HEK293 (cell line): ENCODE results near the gene CBLN1.

Experiments used
- CTCF ChIA-PET: fragments of 350-600 bp; formaldehyde crosslinking; extraction: SDS; loops from one replicate; lab custom pipeline; 2021; ENCODE audit warnings: antibody characterized with exemption; lab: Yijun Ruan, JAX
- POLR2A ChIA-PET: fragments of 300-600 bp; formaldehyde crosslinking; extraction: SDS; loops from one replicate; lab custom pipeline; 2020; ENCODE audit warnings: antibody characterized with exemption, inconsistent platforms; lab: Yijun Ruan, JAX
- H3K27ac ChIP-seq: fragments of 200-500 bp; sonication (Bioruptor generic); 2 replicates; pipeline ENCODE4 v1.5.1; 2014; ENCODE audit warnings: low read depth, low read length, control low read depth, inconsistent platforms; ENCODE audit errors: extremely low read depth
- H3K36me3 ChIP-seq, 2 experiments: fragments of 200-500 bp in 1 of 2; sonication (Bioruptor generic) in 1 of 2; 1 replicate in 1 of 2; 2 replicates in 1 of 2; pipeline ENCODE4 v1.5.1; 2014 to 2017; ENCODE audit warnings: inconsistent platforms in 2 of 2, low read length in 2 of 2; ENCODE audit not compliant: control insufficient read depth in 2 of 2, insufficient read depth in 1 of 2
- H3K4me1 ChIP-seq: fragments of 200-500 bp; sonication (Bioruptor generic); 2 replicates; pipeline ENCODE4 v1.5.1; 2014; ENCODE audit warnings: mild to moderate bottlenecking, low read length, inconsistent platforms; ENCODE audit not compliant: control insufficient read depth, insufficient read depth
- H3K4me3 ChIP-seq: 2 replicates; pipeline ENCODE4 v1.5.1; 2011; ENCODE audit warnings: low read depth, mild to moderate bottlenecking, control low read depth, low read length, moderate library complexity
- H3K9me3 ChIP-seq: fragments of 200-500 bp; sonication (Bioruptor generic); 2 replicates; pipeline ENCODE4 v1.5.1; 2014; ENCODE audit warnings: low read depth, low read length, inconsistent platforms; ENCODE audit not compliant: control insufficient read depth, insufficient read depth
- GLIS1 ChIP-seq: fragments of 450-650 bp; formaldehyde crosslinking; IDR thresholded peaks from 2 replicates; pipeline ENCODE4 v1.5.1; 2016; ENCODE audit warnings: missing biosample characterization, missing genetic modification characterization
- HOXD13 ChIP-seq: sonication (generic); formaldehyde crosslinking; IDR thresholded peaks from 2 replicates; pipeline ENCODE4 v1.8.0; 2022; ENCODE audit warnings: missing genetic modification reagents, borderline replicate concordance
- OSR2 ChIP-seq: fragments of 450-650 bp; formaldehyde crosslinking; IDR thresholded peaks from 2 replicates; pipeline ENCODE4 v1.5.1; 2016; ENCODE audit warnings: missing biosample characterization, missing genetic modification characterization
- PATZ1 ChIP-seq: fragments of 450-650 bp; formaldehyde crosslinking; IDR thresholded peaks from 2 replicates; pipeline ENCODE4 v1.5.1; 2016; ENCODE audit warnings: missing biosample characterization, missing genetic modification characterization
- PBX3 ChIP-seq: sonication (generic); formaldehyde crosslinking; IDR thresholded peaks from 2 replicates; pipeline ENCODE4 v1.8.1; 2022; ENCODE audit warnings: mild to moderate bottlenecking, moderate library complexity, missing genetic modification reagents
- SALL2 ChIP-seq: fragments of 450-650 bp; formaldehyde crosslinking; IDR thresholded peaks from 2 replicates; pipeline ENCODE4 v1.5.0; 2017; ENCODE audit warnings: missing biosample characterization, mild to moderate bottlenecking, missing genetic modification characterization, borderline replicate concordance
- WT1 ChIP-seq: fragments of 450-650 bp; formaldehyde crosslinking; IDR thresholded peaks from 2 replicates; pipeline ENCODE4 v1.5.1; 2016; ENCODE audit warnings: missing biosample characterization, missing genetic modification characterization
- ZBTB17 ChIP-seq: fragments of 450-650 bp; formaldehyde crosslinking; IDR thresholded peaks from 2 replicates; pipeline ENCODE4 v1.5.1; 2016; ENCODE audit warnings: missing biosample characterization, missing genetic modification characterization
- ZIC2 ChIP-seq: fragments of 450-650 bp; formaldehyde crosslinking; IDR thresholded peaks from 2 replicates; pipeline ENCODE4 v1.5.1; 2016; ENCODE audit warnings: missing biosample characterization, missing genetic modification characterization
- ZNF121 ChIP-seq: fragments of 450-650 bp; formaldehyde crosslinking; IDR thresholded peaks from 2 replicates; pipeline ENCODE4 v1.5.1; 2016; ENCODE audit warnings: missing biosample characterization, missing genetic modification characterization
- ZNF155 ChIP-seq: fragments of 450-650 bp; formaldehyde crosslinking; IDR thresholded peaks from 2 replicates; pipeline ENCODE4 v1.5.1; 2016; ENCODE audit warnings: missing biosample characterization, missing genetic modification characterization
- ZNF221 ChIP-seq: fragments of 450-650 bp; formaldehyde crosslinking; IDR thresholded peaks from 2 replicates; pipeline ENCODE4 v1.5.1; 2017; ENCODE audit warnings: missing biosample characterization, missing genetic modification characterization, borderline replicate concordance
- ZNF24 ChIP-seq: fragments of 450-650 bp; formaldehyde crosslinking; IDR thresholded peaks from 2 replicates; pipeline ENCODE4 v1.5.1; 2016; ENCODE audit warnings: missing biosample characterization, missing genetic modification characterization
- ZNF266 ChIP-seq: fragments of 450-650 bp; formaldehyde crosslinking; IDR thresholded peaks from 2 replicates; pipeline ENCODE4 v1.5.1; 2016; ENCODE audit warnings: missing biosample characterization, missing genetic modification characterization, low read depth
- ZNF280C ChIP-seq: fragments of 450-650 bp; formaldehyde crosslinking; IDR thresholded peaks from 2 replicates; pipeline ENCODE4 v1.5.1; 2016; ENCODE audit warnings: missing biosample characterization, missing genetic modification characterization
- ZNF350 ChIP-seq: fragments of 450-650 bp; formaldehyde crosslinking; IDR thresholded peaks from 2 replicates; pipeline ENCODE4 v1.5.0; 2017; ENCODE audit warnings: missing biosample characterization, mild to moderate bottlenecking, missing genetic modification characterization
- ZNF362 ChIP-seq: fragments of 450-650 bp; formaldehyde crosslinking; IDR thresholded peaks from 2 replicates; pipeline ENCODE4 v1.5.1; 2016; ENCODE audit warnings: missing biosample characterization, missing genetic modification characterization
- ZNF394 ChIP-seq: fragments of 450-650 bp; formaldehyde crosslinking; IDR thresholded peaks from 2 replicates; pipeline ENCODE4 v1.5.1; 2016; ENCODE audit warnings: missing biosample characterization, missing genetic modification characterization, mild to moderate bottlenecking, moderate library complexity, borderline replicate concordance
- ZNF501 ChIP-seq: fragments of 450-650 bp; formaldehyde crosslinking; IDR thresholded peaks from 2 replicates; pipeline ENCODE4 v1.5.1; 2016; ENCODE audit warnings: missing biosample characterization, missing genetic modification characterization
- ZNF560 ChIP-seq: fragments of 450-650 bp; formaldehyde crosslinking; IDR thresholded peaks from 2 replicates; pipeline ENCODE4 v1.5.1; 2017; ENCODE audit warnings: missing biosample characterization, missing genetic modification characterization, borderline replicate concordance
- ZNF571 ChIP-seq: fragments of 450-650 bp; formaldehyde crosslinking; IDR thresholded peaks from 2 replicates; pipeline ENCODE4 v1.5.0; 2017; ENCODE audit warnings: missing biosample characterization, missing genetic modification characterization
- ZNF580 ChIP-seq: fragments of 450-650 bp; formaldehyde crosslinking; IDR thresholded peaks from 2 replicates; pipeline ENCODE4 v1.5.1; 2016; ENCODE audit warnings: missing biosample characterization, missing genetic modification characterization
- ZNF585B ChIP-seq: fragments of 450-650 bp; formaldehyde crosslinking; IDR thresholded peaks from 2 replicates; pipeline ENCODE4 v1.5.1; 2016; ENCODE audit warnings: missing biosample characterization, missing genetic modification characterization
- ZNF626 ChIP-seq: fragments of 450-650 bp; sonication (Bioruptor Pico); formaldehyde crosslinking; IDR thresholded peaks from 2 replicates; pipeline ENCODE4 v1.5.1; 2018; ENCODE audit warnings: missing biosample characterization, missing genetic modification characterization, inconsistent platforms
- ZNF776 ChIP-seq: fragments of 450-650 bp; formaldehyde crosslinking; IDR thresholded peaks from 2 replicates; pipeline ENCODE4 v1.5.0; 2017; ENCODE audit warnings: missing biosample characterization, missing genetic modification characterization, borderline replicate concordance
- ZSCAN30 ChIP-seq: fragments of 450-650 bp; IDR thresholded peaks from 2 replicates; pipeline ENCODE4 v1.5.1; 2018; ENCODE audit warnings: missing biosample characterization, mild to moderate bottlenecking, missing genetic modification characterization, moderate library complexity
- ZSCAN4 ChIP-seq: fragments of 450-650 bp; formaldehyde crosslinking; IDR thresholded peaks from 2 replicates; pipeline ENCODE4 v1.5.1; 2017; ENCODE audit warnings: missing biosample characterization, missing genetic modification characterization

CBLN1 gene

GRCh38 chr16:49269201-49269600 is 12.4 kb downstream of the CBLN1 start (continued):
- no peak for TF ChIP-seq PATZ1 (tag by site-specific recombination)
- TF ChIP-seq GLIS1 (tag by site-specific recombination): no peak
- no peak for TF ChIP-seq ZNF221 (tag by site-specific recombination)
- TF ChIP-seq ZSCAN30 (tag by site-specific recombination): no peak
- no peak for TF ChIP-seq ZNF280C (tag by site-specific recombination)
- TF ChIP-seq, all 188 proteins: peak for 0

GRCh38 chr16:49268667-49269066 is 13.0 kb downstream of the CBLN1 start:
- H3K27ac ChIP-seq: no peak overlapping the region
- H3K9me3 ChIP-seq: no peaks in the 10 kb centered on the region; the same call in 1 of the 2 replicates
- TF ChIP-seq ZNF394 (tag by site-specific recombination) (no peak), ZBTB17 (tag by site-specific recombination) (no peak), PBX3 (CRISPR knock-in tag) (no peak), ZNF24 (tag by site-specific recombination) (no peak), ZNF571 (no peak), ZNF585B (tag by site-specific recombination) (no peak), WT1 (tag by site-specific recombination) (no peak), SALL2 (tag by site-specific recombination) (no peak), ZNF560 (no peak)
- no peaks in the 10 kb centered on the region for H3K4me1 ChIP-seq
- ChIA-PET CTCF (interaction anchor here (0.5 kb wide), 1 partner anchor 293 kb away, joined by 3 read pairs; no protein-coding TSS in a partner anchor), POLR2A (no interaction called here)
- no peak overlapping the region for H3K4me3 ChIP-seq
- no peaks in the 10 kb centered on the region for H3K36me3 ChIP-seq

GRCh38 chr16:49262501-49262900 is 19.1 kb downstream of the CBLN1 start:
- POLR2A ChIA-PET: no interaction called here
- CTCF ChIA-PET: no interaction called here
- H3K27ac ChIP-seq: no peak overlapping the region
- no peaks in the 10 kb centered on the region for H3K36me3 ChIP-seq
- H3K4me1 ChIP-seq: no peaks in the 10 kb centered on the region
- no peaks in the 10 kb centered on the region for H3K9me3 ChIP-seq
- no peak overlapping the region for H3K4me3 ChIP-seq
- TF ChIP-seq ZNF626 (tag by site-specific recombination) (no peak), ZNF776 (tag by site-specific recombination) (no peak), ZNF580 (no peak), ZNF350 (tag by site-specific recombination) (no peak), ZNF362 (tag by site-specific recombination) (no peak), ZNF501 (tag by site-specific recombination) (no peak), ZNF121 (tag by site-specific recombination) (no peak), ZSCAN4 (no peak), ZNF155 (no peak), ZNF266 (tag by site-specific recombination) (no peak), OSR2 (no peak), ZIC2 (tag by site-specific recombination) (no peak), HOXD13 (no peak)
